GM12874 (cell line): ENCODE results near the gene RTP3.

Experiments used
- TF ChIP-seq, protein P1 (sequence below): IDR thresholded peaks from 2 replicates; pipeline ENCODE4 v1.5.1; 2011; ENCODE audit warnings: low read depth, mild to moderate bottlenecking, control low read depth, low read length, moderate library complexity; ENCODE audit not compliant: insufficient read depth

RTP3 gene

DNA sequence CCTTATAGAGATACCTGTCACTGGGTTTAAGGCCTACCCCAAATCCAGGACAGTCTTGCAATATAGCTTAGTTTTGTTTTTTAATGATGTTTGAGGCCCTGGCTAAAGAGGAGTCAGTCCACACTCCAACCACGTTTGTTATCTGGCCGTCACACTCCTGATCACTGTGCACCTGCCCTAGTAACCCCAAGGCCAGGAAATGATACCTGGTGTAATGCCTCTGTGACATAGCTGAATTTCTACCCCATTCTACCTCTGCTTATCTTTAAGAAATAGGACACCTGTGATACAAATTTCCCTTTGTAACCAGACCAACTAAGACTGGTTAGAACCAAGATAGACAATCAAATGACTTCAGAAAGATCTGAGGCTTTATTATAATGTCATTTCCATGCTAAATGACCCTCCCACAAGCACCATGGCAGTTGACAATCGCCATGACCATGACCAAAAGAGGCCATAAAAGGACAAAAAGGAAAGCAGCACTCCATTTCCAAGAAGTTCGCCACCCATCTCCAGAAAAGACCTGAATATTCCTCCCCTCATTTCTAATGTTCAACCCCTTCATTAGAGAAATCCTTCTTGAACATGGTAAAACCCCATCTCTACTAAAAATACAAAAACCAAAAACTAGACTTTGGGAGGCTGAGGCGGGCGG is 4.8 kb upstream of the RTP3 start:
- TF ChIP-seq, protein P1, sequence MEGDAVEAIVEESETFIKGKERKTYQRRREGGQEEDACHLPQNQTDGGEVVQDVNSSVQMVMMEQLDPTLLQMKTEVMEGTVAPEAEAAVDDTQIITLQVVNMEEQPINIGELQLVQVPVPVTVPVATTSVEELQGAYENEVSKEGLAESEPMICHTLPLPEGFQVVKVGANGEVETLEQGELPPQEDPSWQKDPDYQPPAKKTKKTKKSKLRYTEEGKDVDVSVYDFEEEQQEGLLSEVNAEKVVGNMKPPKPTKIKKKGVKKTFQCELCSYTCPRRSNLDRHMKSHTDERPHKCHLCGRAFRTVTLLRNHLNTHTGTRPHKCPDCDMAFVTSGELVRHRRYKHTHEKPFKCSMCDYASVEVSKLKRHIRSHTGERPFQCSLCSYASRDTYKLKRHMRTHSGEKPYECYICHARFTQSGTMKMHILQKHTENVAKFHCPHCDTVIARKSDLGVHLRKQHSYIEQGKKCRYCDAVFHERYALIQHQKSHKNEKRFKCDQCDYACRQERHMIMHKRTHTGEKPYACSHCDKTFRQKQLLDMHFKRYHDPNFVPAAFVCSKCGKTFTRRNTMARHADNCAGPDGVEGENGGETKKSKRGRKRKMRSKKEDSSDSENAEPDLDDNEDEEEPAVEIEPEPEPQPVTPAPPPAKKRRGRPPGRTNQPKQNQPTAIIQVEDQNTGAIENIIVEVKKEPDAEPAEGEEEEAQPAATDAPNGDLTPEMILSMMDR, result no peak

DNA sequence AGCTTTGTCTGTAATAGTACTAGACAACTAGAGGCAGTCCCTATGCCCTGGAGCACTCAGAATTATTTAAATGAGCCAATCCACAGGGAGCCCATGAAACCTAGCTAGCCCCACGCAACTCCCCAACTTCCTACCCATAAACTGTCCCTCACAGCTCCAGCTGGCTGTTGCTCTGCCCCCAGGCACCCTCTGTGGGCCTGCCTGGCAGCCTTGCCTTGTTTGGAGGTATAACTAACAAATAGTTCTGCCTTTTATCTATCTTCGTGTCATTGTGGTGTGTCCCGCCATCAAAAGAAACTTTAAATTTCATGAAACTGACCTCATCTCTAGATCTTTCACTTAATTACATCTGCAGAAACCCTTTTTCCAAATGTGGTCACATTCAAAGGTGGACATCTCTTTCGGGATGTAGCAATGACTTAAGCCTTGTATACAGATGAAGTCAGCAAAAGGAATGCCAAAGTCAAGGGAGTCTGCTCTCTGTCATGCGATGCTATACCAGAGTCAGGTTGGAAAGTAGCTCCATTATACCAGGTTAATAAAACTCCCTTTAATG is 1.8 kb upstream of the RTP3 start:
- TF ChIP-seq, protein P1, result no peak

DNA sequence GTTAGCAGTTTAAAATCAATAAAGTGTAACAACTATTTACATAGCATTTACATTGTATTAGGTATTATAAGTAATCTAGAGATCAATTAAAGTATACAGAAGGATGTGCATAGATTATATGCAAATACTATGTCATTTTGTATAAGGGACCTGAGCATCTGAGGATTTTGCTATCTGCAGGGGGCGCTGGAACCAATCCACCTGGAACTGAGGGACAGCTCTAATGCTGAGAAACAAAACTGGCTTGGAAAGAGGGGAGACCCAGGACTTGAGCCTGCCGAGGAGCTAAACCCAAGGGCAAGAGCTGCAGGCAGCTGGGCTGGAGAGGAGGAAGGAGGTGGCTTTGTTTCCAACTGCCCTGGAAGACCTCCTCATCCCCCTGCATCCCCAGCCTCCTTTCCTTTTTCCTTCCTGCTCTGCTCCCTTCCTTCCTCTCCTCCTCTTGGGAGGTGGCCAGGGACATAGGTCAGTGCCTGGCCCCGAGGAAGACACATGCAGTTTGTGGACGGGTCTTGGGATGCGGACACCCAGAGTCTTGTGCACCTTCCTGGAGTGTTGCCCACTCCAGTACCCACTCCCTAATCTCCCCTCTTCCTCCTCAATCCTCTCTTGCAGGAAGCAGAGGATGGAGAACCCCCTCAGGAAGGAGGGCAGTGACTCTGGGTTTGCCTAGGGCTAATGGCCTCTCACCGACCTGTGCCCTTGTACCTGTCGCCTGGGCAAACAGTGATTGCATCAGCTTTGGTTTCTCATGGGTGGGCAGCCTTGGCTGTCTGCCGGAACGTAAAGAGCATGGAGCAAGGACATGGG is 825 bp upstream of the RTP3 start:
- TF ChIP-seq, protein P1, result peak; percentile 47

DNA sequence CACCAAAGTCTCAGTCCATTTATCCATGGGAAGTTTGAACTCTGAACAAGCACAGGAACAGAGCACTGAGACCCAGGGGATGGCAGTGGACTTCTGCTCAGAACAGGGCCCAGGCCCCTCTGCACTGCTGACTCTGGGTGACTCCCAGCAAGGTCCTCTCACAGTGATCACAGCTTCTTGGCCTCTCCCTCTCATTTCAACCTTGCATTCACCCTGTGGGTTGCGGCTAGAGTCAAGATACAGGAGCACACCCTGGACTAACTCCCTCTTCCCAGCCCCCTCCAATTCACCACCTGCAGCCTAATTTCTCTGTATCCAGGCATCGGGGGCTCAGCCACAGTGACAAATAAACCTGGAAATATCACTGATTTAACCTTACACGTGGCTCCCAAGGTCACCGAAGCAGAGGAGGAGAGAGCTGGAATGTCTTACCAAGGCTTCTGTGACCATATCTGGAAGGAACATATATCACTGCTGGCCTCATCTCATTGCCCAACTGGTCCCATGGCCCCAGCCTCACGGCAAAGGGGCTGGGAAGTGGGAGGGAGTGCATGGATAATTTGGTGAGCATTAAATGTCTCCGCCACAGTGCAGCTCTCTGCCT is 1.2 kb downstream of the RTP3 start:
- TF ChIP-seq, protein P1, result no peak

DNA sequence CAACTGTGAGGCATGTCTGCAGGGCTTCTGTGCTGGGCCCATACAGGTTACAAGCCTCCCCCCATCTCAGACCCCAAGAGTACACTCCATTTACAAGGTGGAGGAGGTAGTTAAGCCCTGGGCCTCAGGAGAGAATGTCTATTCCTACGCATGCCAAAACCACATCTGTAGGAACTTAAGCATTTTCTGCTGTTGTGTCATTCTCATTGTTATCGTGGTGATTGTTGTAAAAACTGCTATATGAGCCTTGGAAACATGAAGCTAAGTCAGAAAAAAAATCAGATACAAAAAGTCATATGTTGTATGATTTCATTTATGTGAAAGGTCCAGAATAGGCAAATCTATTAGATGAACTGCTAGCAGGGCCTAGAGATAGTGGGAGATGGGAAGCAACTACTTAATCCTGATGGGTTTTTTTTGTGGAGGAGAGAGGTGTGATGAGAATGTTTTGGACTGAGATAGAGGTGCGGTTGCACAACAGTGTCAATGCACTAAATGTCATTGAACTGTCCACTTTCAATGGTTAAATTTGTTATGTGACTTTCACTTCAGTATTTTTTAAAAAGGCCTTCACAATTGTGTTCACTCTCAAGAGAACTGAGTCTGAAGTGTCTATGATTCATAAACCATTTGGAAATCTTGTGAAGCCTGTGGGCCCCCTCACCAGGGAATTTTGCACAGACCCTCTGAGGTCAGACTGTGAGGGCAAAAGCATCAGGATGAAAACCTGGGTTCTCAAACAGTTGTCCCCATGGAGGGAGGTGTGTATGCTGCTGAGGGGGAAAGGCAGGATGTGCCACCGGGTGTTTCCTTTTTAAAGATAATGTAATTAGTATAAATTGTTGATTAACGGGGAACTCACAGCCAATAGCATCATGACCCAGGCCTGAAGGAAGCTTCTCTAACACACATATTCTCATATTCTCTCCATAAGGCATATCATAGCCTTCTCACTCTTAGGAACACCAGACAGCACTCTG is 3.2 kb downstream of the RTP3 start:
- TF ChIP-seq, protein P1, result no peak

DNA sequence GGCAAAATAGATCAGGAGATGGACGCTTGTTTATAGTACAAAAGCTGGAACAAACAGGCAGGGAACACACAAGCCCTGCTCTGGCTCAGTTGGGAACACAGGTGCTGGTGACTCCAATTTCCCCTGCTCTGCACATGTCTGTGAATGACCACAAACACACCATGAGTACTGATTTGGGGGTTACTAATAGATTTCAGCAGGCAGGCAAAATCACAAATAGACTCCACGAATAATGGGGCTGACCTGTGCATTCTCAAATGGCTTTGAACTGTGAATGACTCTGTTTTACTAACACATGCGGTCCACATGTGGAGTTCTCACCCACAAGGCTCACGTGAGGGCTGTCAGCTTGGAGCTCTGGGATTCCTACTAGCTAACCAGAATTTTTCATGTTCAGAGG is 3.9 kb downstream of the RTP3 start:
- TF ChIP-seq, protein P1, result no peak
